ENCODE data around the gene PTPRCAP.

PTPRCAP gene

GRCh38 chr11:67441098-67441563 lies 3.6 kb upstream of the PTPRCAP start:
- peaks cover 35% of the 10 kb centered on the region for H3K36me3 Mint-ChIP-seq
- peaks cover 4% of the 10 kb centered on the region for H3K27me3 Mint-ChIP-seq
- H3K4me1 Mint-ChIP-seq, result peaks cover 67% of the 10 kb centered on the region
- peak overlapping the region; percentile 72 for H3K27ac Mint-ChIP-seq
- CTCF ChIA-PET, result interaction anchor here (0.7 to 6.3 kb wide), 2 partner anchors 27 to 39 kb away, joined by 3 to 36 read pairs; partner anchors contain the start of genes PPP1CA and TBC1D10C
- H3K4me3 Mint-ChIP-seq, result peak overlapping the region; percentile 100
- DNase-seq, result no peak
- H3K9me3 Mint-ChIP-seq, result no peaks in the 10 kb centered on the region

DNA sequence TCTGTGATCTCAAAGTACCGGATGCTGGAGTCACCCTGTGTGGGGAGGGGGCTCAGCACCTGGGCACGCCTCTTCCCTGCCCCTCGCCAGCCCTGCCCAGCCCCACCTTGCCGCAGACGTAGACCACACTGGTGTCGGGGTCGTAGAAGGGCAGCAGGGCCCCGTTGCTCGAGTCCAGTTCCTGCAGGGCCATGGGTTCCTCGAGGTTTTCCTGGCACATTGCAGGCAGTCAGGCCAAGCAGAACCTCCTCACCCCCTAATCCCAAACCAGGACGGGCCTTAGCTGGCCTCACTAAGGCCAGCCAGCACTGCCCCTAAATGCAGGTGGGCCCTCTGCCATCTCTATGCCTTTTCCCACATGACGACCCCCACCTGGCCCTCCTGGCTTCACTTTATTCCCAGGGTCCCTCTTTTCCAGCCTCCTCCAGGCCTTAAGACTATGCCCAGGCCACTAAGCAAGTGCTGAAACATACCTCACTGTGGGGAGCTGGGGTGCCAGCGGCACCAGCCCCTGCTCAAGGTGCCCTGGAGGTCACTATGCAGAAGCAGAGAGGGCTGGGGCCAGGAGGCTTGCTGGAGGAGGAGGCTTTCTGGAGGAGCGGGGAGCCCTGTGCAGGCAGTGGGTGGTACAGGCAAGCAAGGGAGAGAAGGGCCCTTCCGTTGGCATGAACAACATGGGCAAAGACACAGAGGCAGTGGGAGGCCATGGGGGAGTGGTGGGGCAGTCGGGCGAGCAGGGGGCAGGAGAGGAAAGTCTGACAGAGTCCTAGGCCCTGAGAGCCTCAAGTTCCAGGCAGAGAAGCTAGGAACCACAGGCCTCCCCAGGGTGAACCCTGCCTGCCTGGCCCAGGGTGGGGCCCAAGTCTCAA lies 3.0 kb upstream of the PTPRCAP start:
- H3K9me3 Mint-ChIP-seq, result no peaks in the 10 kb centered on the region
- CTCF ChIA-PET, result interaction anchor here (0.7 to 6.3 kb wide), 3 partner anchors 28 to 44 kb away, joined by 3 to 36 read pairs (median 5); partner anchors contain the start of genes PPP1CA and TBC1D10C
- DNase-seq, result peak; percentile 70
- peaks cover 65% of the 10 kb centered on the region for H3K4me1 Mint-ChIP-seq
- peaks cover 4% of the 10 kb centered on the region for H3K27me3 Mint-ChIP-seq
- H3K27ac Mint-ChIP-seq, result peak overlapping the region; percentile 97
- H3K4me3 Mint-ChIP-seq, result peak overlapping the region; percentile 100
- peaks cover 40% of the 10 kb centered on the region for H3K36me3 Mint-ChIP-seq

DNA sequence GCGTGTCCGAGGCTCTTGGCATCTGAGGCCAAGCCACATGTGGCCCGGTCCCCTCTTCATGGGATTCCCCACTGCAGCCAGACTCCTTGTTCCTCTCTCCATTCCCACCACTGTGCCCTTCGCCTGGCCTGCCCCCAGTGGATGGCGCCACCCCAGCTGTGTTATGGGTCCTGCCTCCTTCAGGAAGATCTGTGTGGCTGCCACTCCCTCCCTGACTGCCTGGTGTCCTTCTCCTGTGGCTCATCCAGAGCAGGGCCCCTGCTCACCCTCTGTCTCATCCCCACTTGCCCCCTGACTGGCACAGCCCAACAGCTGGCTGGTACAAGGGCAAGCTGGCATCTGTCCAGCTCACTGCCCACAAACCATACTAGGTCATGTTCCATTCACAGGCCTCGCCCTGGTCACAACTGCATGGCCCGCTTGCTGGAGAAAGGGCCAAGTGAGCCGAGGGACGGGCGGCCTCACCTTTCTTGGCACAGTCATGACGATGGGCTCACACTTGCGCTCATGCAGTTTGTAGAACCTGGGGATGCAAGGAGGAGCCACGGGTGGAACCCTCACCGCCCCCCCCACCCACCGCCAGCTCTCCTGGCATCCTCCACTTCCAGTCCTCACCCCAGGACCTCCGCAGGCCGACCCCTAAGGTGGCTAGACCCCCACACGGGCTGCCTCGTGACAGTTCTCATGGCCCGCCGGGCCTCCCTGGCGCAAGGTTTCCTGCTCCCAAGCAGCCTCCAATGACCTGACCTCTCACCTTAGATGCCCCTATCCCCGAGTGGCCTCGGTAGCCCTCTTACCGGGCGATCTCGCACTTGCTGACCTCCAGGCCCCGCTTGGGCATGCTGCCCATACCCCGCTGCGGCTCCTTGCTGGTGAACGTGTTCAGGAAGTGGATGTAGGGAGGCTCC lies 2.1 kb upstream of the PTPRCAP start:
- Mint-ChIP-seq H3K27me3 (peaks cover 4% of the 10 kb centered on the region), H3K4me3 (peak overlapping the region; percentile 100), H3K4me1 (peaks cover 62% of the 10 kb centered on the region), H3K27ac (peak overlapping the region; percentile 97), H3K9me3 (no peaks in the 10 kb centered on the region), H3K36me3 (peaks cover 44% of the 10 kb centered on the region)
- peak; percentile 70 for DNase-seq
- CTCF ChIA-PET, result interaction anchor here (0.7 to 6.3 kb wide), 12 partner anchors 8 to 88 kb away, joined by 3 to 36 read pairs (median 4); partner anchors contain the start of genes PPP1CA and TBC1D10C

GRCh38 chr11:67438158-67438902 lies 848 bp upstream of the PTPRCAP start:
- CTCF ChIA-PET, result interaction anchor here (0.6 to 6.3 kb wide), 18 partner anchors 9 to 87 kb away, joined by 3 to 36 read pairs (median 4); partner anchors contain the start of genes CDK2AP2, PPP1CA and TBC1D10C
- no peaks in the 10 kb centered on the region for H3K9me3 Mint-ChIP-seq
- H3K27ac Mint-ChIP-seq, result peak overlapping the region; percentile 97
- peak overlapping the region; percentile 100 for H3K4me3 Mint-ChIP-seq
- H3K4me1 Mint-ChIP-seq, result peaks cover 64% of the 10 kb centered on the region
- H3K27me3 Mint-ChIP-seq, result peaks cover 4% of the 10 kb centered on the region
- DNase-seq, result peak; percentile 90
- peaks cover 48% of the 10 kb centered on the region for H3K36me3 Mint-ChIP-seq

DNA sequence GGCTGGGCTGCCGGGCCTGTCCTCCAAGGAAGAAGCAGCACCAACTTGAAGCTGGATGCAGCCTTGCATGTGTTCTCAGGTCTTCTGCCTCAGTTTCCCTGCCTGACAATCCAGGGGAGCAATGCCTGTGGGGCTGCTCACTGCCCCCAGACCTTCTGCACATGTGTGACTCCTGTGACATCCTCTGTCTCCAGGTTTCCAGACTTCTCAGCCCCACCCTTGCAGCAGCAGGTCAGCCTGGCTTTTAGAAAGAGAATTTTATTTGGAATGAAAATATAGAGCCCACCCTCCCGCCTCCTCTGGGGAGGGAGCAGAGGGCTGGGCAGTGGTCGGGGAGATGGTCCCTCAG lies 301 bp upstream of the PTPRCAP start:
- peaks cover 48% of the 10 kb centered on the region for H3K36me3 Mint-ChIP-seq

DNA sequence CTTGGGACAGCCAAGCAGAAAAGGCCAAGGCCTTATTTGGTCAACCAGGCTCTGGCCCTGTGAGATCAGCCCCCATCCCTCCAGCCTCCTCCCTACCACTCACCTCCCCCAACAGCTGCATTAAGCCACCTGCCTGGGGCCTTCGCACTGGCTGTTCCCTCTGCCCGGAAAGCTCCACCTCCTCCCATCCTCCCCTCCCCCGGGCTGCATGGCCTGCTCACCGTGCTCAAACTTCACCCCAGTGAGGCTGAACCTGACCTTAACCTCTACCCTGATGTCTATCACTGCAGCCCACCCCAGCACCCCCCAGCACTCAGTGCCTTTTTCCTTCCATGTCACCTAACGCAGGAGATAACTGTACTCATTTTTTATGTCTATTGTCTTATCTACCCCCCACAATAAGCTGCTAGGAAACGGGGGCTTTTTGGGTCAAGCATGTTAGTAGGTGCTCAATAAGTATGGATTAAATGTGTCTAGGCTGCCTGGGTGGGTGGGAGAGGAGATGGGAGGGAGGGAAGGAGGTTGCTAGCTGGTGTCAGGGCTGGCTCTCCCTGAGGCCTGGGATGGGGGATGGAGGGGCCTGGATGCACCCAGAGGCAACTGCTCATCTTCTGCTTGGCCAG lies 912 bp downstream of the PTPRCAP start:
- Mint-ChIP-seq H3K27ac (peak overlapping the region; percentile 97), H3K4me3 (peak overlapping the region; percentile 100), H3K36me3 (peaks cover 56% of the 10 kb centered on the region), H3K4me1 (peaks cover 65% of the 10 kb centered on the region), H3K27me3 (peaks cover 4% of the 10 kb centered on the region), H3K9me3 (no peaks in the 10 kb centered on the region)
- CTCF ChIA-PET, result interaction anchor here (1.1 to 6.3 kb wide), 6 partner anchors 8 to 48 kb away, joined by 3 to 36 read pairs (median 6); partner anchors contain the start of genes PPP1CA, RPS6KB2 and TBC1D10C
- DNase-seq, result peak; percentile 80

More for the DNA sequence above, 301 bp upstream of the PTPRCAP start:
- Mint-ChIP-seq H3K27ac (peak overlapping the region; percentile 97), H3K9me3 (no peaks in the 10 kb centered on the region), H3K4me3 (peak overlapping the region; percentile 100), H3K4me1 (peaks cover 66% of the 10 kb centered on the region), H3K27me3 (peaks cover 4% of the 10 kb centered on the region)
- DNase-seq, result no peak
- CTCF ChIA-PET, result interaction anchor here (0.6 to 6.3 kb wide), 14 partner anchors 9 to 70 kb away, joined by 3 to 36 read pairs (median 4); partner anchors contain the start of genes CDK2AP2, PPP1CA, RPS6KB2 and TBC1D10C

GRCh38 chr11:67435727-67436458 lies 1.6 kb downstream of the PTPRCAP start:
- peak overlapping the region; percentile 100 for H3K4me3 Mint-ChIP-seq
- peak overlapping the region; percentile 97 for H3K27ac Mint-ChIP-seq
- DNase-seq, result no peak
- peaks cover 61% of the 10 kb centered on the region for H3K4me1 Mint-ChIP-seq
- H3K27me3 Mint-ChIP-seq, result peaks cover 4% of the 10 kb centered on the region
- H3K36me3 Mint-ChIP-seq, result peaks cover 54% of the 10 kb centered on the region
- H3K9me3 Mint-ChIP-seq, result no peaks in the 10 kb centered on the region
- CTCF ChIA-PET, result interaction anchor here (1.8 to 6.3 kb wide), 4 partner anchors 7 to 34 kb away, joined by 5 to 36 read pairs (median 10); partner anchors contain the start of genes PPP1CA, RPS6KB2 and TBC1D10C

GRCh38 chr11:67435031-67435726 lies 2.3 kb downstream of the PTPRCAP start:
- CTCF ChIA-PET, result no interaction called here
- H3K4me3 Mint-ChIP-seq, result peak overlapping the region; percentile 100
- peak overlapping the region; percentile 84 for H3K27ac Mint-ChIP-seq
- no peak for DNase-seq
- peaks cover 4% of the 10 kb centered on the region for H3K27me3 Mint-ChIP-seq
- peaks cover 58% of the 10 kb centered on the region for H3K4me1 Mint-ChIP-seq
- H3K36me3 Mint-ChIP-seq, result peaks cover 52% of the 10 kb centered on the region
- no peaks in the 10 kb centered on the region for H3K9me3 Mint-ChIP-seq

GRCh38 chr11:67434395-67434881 lies 3.0 kb downstream of the PTPRCAP start:
- no peaks in the 10 kb centered on the region for H3K9me3 Mint-ChIP-seq
- H3K27me3 Mint-ChIP-seq, result peaks cover 4% of the 10 kb centered on the region
- CTCF ChIA-PET, result no interaction called here
- H3K27ac Mint-ChIP-seq, result peak overlapping the region; percentile 75
- peaks cover 58% of the 10 kb centered on the region for H3K4me1 Mint-ChIP-seq
- peak overlapping the region; percentile 37 for H3K4me3 Mint-ChIP-seq
- peaks cover 46% of the 10 kb centered on the region for H3K36me3 Mint-ChIP-seq
- DNase-seq, result no peak

DNA sequence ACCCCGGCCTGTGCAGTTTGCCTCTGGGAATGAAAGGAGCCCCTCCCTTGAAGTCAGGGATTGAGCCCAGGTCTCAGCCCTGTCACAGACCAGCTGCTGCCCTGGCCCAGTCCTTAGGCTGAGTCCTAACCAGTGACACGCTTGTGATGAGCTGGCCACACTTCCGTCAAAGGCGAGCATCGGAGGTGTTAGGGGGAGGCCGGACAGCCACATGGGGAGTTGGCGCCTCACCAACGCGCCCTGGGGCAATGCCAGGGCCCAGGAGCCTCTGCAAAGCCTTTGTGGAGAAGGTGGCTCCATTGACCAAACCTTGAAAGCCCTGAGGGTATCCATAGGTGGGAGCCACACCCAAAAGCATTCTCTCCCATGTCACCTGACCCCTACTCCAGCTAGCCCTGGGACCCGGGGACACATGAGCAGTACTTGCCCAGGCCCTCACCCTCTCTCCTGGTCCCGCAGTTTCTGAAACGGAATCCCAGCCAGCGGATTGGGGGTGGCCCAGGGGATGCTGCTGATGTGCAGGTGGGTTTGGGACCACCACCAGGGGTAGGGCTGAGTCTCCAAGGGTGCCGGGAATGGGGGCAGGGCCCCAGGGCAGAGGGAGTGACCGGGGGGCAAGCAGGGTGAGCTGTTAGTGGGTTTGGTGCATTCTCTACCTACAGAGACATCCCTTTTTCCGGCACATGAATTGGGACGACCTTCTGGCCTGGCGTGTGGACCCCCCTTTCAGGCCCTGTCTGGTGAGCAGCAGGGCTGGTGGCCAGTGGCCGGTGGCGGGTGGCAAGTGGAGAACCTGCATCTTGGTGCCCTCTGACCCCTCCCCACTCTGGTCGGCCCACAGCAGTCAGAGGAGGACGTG lies 3.7 kb downstream of the PTPRCAP start:
- peak overlapping the region; percentile 76 for H3K27ac Mint-ChIP-seq
- DNase-seq, result no peak
- H3K9me3 Mint-ChIP-seq, result no peaks in the 10 kb centered on the region
- CTCF ChIA-PET, result interaction anchor here (1.7 kb wide), 1 partner anchor 32 kb away, joined by 5 read pairs; the partner anchor contains the start of gene PPP1CA
- peaks cover 4% of the 10 kb centered on the region for H3K27me3 Mint-ChIP-seq
- peaks cover 57% of the 10 kb centered on the region for H3K4me1 Mint-ChIP-seq
- peaks cover 42% of the 10 kb centered on the region for H3K36me3 Mint-ChIP-seq
- H3K4me3 Mint-ChIP-seq, result peak overlapping the region; percentile 37
